Caco-2 (cell line): ENCODE data around the gene PRR11. TPM values are rescaled to one million over a fixed set of nuclear protein-coding genes. Genes with fewer than 3 reads are reported as not detected.

Experiments used
- BruUV-seq: library from RNA; stranded (reverse); fragments of 400-500 nt; replicated peaks from 2 replicates; lab custom pipeline; 2021; lab: Mats Ljungman, UMichigan
- CTCF ChIA-PET: fragments of 300-600 bp; sonication (Branson Sonifier 250); formaldehyde crosslinking; loops from one replicate; lab custom pipeline; 2022; ENCODE audit warnings: antibody characterized with exemption; lab: Charles Lee
- POLR2A ChIA-PET: fragments of 300-600 bp; sonication (Branson Sonifier 250); formaldehyde crosslinking; loops from one replicate; lab custom pipeline; 2022; ENCODE audit warnings: antibody characterized with exemption; lab: Charles Lee
- DNase-seq, 2 experiments: peaks; one replicate each; pipeline versions ENCODE4 v3.0.0 to v3.0.0-alpha.2; 2020 to 2022
- H3K27me3 ChIP-seq: replicated peaks from 2 replicates; pipeline ENCODE4 v1.6.0; 2011; ENCODE audit warnings: low read length; ENCODE audit not compliant: control insufficient read depth, insufficient read depth
- H3K36me3 ChIP-seq: 2 replicates; pipeline ENCODE4 v1.5.1; 2011; ENCODE audit warnings: low read length; ENCODE audit not compliant: control insufficient read depth, insufficient read depth
- H3K4me1 ChIP-seq: fragments of 250-450 bp; sonication (Bioruptor Pico); 2 replicates; pipeline ENCODE4 v1.5.1; 2020; ENCODE audit warnings: mild to moderate bottlenecking
- H3K4me3 ChIP-seq: 2 replicates; pipeline ENCODE4 v1.5.1; 2011; ENCODE audit warnings: low read depth, mild to moderate bottlenecking, control low read depth, low read length
- H3K9me3 ChIP-seq: fragments of 250-450 bp; sonication (Bioruptor Pico); 2 replicates; pipeline ENCODE4 v1.5.1; 2020; ENCODE audit warnings: mild to moderate bottlenecking, moderate library complexity
- H3K27ac Mint-ChIP-seq: one replicate; pipeline ENCODE4 v1.8.0; 2022; ENCODE audit warnings: mixed read lengths; ENCODE audit not compliant: unreplicated experiment
- H3K27me3 Mint-ChIP-seq: one replicate; pipeline ENCODE4 v1.8.0; 2022; ENCODE audit warnings: mixed read lengths; ENCODE audit not compliant: insufficient read depth, unreplicated experiment
- H3K36me3 Mint-ChIP-seq: one replicate; pipeline ENCODE4 v1.8.0; 2022; ENCODE audit warnings: mild to moderate bottlenecking, mixed read lengths; ENCODE audit not compliant: insufficient read depth, unreplicated experiment
- H3K4me1 Mint-ChIP-seq: one replicate; pipeline ENCODE4 v1.8.0; 2022; ENCODE audit warnings: low read depth, mixed read lengths; ENCODE audit not compliant: unreplicated experiment
- H3K4me3 Mint-ChIP-seq: one replicate; pipeline ENCODE4 v1.8.0; 2022; ENCODE audit warnings: mild to moderate bottlenecking, moderate library complexity, mixed read lengths; ENCODE audit not compliant: unreplicated experiment
- H3K9me3 Mint-ChIP-seq: one replicate; pipeline ENCODE4 v1.8.0; 2022; ENCODE audit warnings: mixed read lengths; ENCODE audit not compliant: unreplicated experiment
- CTCF ChIP-seq, 2 experiments: fragments of 200-600 bp in 1 of 2; IDR thresholded peaks; 1 replicate in 1 of 2; 2 replicates in 1 of 2; pipeline versions ENCODE4 v1.5.1 to v1.8.0; 2011 to 2022; ENCODE audit warnings: antibody characterized with exemption in 1 of 2, control low read depth in 1 of 2, inconsistent platforms in 1 of 2, low read depth in 1 of 2, low read length in 1 of 2, mild to moderate bottlenecking in 1 of 2, moderate library complexity in 1 of 2; ENCODE audit not compliant: insufficient read depth in 1 of 2, severe bottlenecking in 1 of 2, unreplicated experiment in 1 of 2
- intact Hi-C: fragments of 100-400 bp; cut with micrococcal nuclease; formaldehyde crosslinking; loops from one replicate; pipeline ENCODE4 v1.10.0; 2022; ENCODE audit not compliant: unreplicated experiment
- total RNA-seq: library from RNA; stranded (reverse); gene quantifications from 2 replicates; pipeline ENCODE4 v1.2.3, GENCODE V29; 2022

The PRR11 gene
- total RNA-seq, 1 experiment from 2014 or later, result 89.9 TPM

DNA sequence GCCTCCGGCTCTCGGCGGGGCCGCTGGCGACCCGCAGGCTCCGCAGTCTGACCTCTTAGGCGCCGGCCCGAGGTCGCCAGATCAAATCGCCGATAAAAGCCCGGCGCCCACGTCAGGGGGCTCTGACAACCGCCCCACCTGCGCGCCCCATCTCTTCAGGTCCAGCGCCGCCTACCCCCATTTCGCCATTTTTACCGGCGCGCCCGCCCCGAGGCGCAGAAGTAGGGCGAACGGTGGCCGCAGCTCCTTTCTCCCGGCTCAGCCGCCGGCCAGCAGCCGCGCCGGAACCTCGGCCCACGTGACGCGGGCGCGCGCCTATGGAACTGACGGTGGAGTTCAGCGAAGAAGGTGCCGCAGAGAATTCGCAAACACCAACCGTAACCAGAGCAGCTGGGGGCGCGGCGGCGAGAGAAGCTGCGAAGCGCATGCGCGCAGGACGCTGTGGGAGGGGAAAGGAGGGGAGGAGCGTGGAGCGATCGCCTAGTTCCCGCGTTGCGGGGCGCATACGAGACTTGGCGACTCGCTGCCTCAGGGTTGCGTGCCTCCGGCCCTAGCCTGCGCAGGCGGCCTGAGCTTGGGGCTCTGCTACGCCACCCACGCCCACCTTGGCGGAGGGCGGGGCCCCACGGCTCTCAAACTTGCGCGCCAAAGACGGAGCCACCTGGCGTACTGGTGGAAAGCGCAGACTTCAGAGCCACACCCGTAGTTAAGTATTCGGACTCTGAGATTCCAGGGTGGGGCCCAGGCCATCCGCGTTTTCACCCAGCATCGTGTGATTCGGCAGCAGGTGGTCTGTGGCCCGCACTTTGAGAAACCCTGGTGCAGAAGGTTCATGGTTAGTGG is 48.9 kb upstream of the PRR11 start, which contains the start of gene TRIM37:
Gene TRIM37 (minus strand): TSS at position 418 of the 843 bp plus-strand sequence. CDS start 419 bp downstream, outside the sequence.
- POLR2A ChIA-PET, result interaction anchor here (0.5 to 2.6 kb wide), 9 partner anchors 12 to 588 kb away, joined by 3 to 38 read pairs (median 5); partner anchors contain the start of genes PRR11 and SKA2
- peak in 1 of 2 experiments; percentile 13 for TF ChIP-seq CTCF (IDR thresholded peaks at IDR 0.05; ENCODE audit: insufficient read depth in 1 of 2, low read depth in 1 of 2, low read length in 1 of 2, severe bottlenecking in 1 of 2, unreplicated experiment in 1 of 2)
- intact Hi-C loops, result loop anchor here (1.0 to 5.0 kb wide), 3 partner anchors 44 to 589 kb away; partner anchors contain the start of genes PRR11 and SKA2

GRCh38 chr17:59107306-59107670 is 48.3 kb upstream of the PRR11 start:
- Histone ChIP-seq H3K9me3 (no peaks in the 10 kb centered on the region), H3K4me3 (peak overlapping the region; percentile 39), H3K36me3 (no peaks in the 10 kb centered on the region; the same call in 1 of the 2 replicates), H3K4me1 (peaks cover 6% of the 10 kb centered on the region; the same call in 1 of the 2 replicates), H3K27me3 (no peaks in the 10 kb centered on the region)
- POLR2A ChIA-PET, result interaction anchor here (0.7 to 2.6 kb wide), 6 partner anchors 11 to 589 kb away, joined by 4 to 38 read pairs (median 6); partner anchors contain the start of genes PRR11 and SKA2
- TF ChIP-seq CTCF (IDR thresholded peaks at IDR 0.05; ENCODE audit: insufficient read depth in 1 of 2, low read depth in 1 of 2, low read length in 1 of 2, severe bottlenecking in 1 of 2, unreplicated experiment in 1 of 2), result no peak
- TSS peak; percentile 89 for BruUV-seq
- Mint-ChIP-seq H3K27ac (peak overlapping the region; percentile 96), H3K4me1 (peaks cover 9% of the 10 kb centered on the region), H3K27me3 (no peaks in the 10 kb centered on the region), H3K4me3 (peak overlapping the region; percentile 98), H3K36me3 (peaks cover 74% of the 10 kb centered on the region), H3K9me3 (no peaks in the 10 kb centered on the region)
- CTCF ChIA-PET, result interaction anchor here (0.6 to 1.1 kb wide), 3 partner anchors 42 to 1124 kb away, joined by 4 to 5 read pairs (median 4); partner anchors contain the start of genes PRR11 and SKA2
- DNase-seq, result no peak
- intact Hi-C loops, result loop anchor here (1.0 to 5.0 kb wide), 2 partner anchors 48 to 590 kb away; partner anchors contain the start of genes PRR11 and SKA2

More for the DNA sequence above, 48.9 kb upstream of the PRR11 start, which contains the start of gene TRIM37:
- CTCF ChIA-PET, result interaction anchor here (1.0 to 1.1 kb wide), 2 partner anchors 41 to 48 kb away, joined by 4 read pairs; partner anchors contain the start of genes PRR11 and SKA2
- Histone ChIP-seq H3K36me3 (no peaks in the 10 kb centered on the region; the same call in 1 of the 2 replicates), H3K9me3 (no peaks in the 10 kb centered on the region), H3K4me1 (peaks cover 6% of the 10 kb centered on the region; the same call in 1 of the 2 replicates), H3K4me3 (peak within 1 kb of the TSS; percentile 90), H3K27me3 (no peaks in the 10 kb centered on the region)
- Mint-ChIP-seq H3K9me3 (no peaks in the 10 kb centered on the region), H3K36me3 (peaks cover 74% of the 10 kb centered on the region), H3K4me3 (peak within 1 kb of the TSS; percentile 98), H3K27me3 (no peaks in the 10 kb centered on the region), H3K4me1 (peaks cover 9% of the 10 kb centered on the region), H3K27ac (peak within 1 kb of the TSS; percentile 96)
- BruUV-seq, result no TSS peak
- peak; percentile 99 to 100 for DNase-seq
